Activated CD4-positive, alpha-beta T cell treated with anti-CD3 and anti-CD28 coated beads, Interleukin-2, amount 50 U/mL, for 48 hours (primary cell): ENCODE results near the gene FGF16.
"Not testable (repeated sequence)": the region's sequence is repeated elsewhere in the genome, so short reads cannot be mapped to it uniquely, and the experiment has no call there.

ENCODE experiments used
- DNase-seq, 2 experiments: peaks; one replicate each; pipeline ENCODE4 v3.0.0-alpha.2; 2020

Gene FGF16

GRCh38 chrX:77446908-77447652 is at the start of gene FGF16:
Gene FGF16 (plus strand): TSS chrX:77447389. CDS start chrX:77447675, 286 bp downstream.
- DNase-seq, result peak; percentile 3 to 13

DNA sequence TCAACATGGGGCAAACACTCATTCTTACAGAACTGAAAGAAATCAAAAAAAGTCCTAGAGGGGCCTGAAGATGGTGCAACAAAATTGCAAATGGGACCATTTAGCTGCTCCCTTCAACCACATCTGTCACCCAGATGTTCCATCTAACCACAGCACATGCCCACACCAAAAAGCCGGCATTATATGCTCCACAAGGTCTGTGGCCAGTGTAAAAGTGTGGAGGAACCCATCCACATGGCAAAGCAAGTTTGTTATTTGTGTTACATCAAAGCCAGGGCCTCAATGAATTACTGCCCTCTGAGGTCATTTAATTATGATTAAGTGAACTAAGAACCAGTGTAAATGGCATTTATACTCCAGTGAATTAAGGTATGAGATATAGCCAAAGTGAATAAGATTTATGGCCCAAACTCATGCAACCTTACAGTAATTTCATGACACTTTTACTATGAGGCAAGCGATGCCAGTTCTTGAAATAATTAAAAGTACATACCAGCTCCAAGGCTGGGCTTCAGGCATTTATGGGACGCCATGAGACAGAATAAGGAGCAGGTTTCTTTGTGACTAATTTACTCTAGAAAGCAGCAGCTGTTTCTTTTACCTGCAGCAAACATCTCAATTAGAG is 48.7 kb upstream of the FGF16 start:
- DNase-seq, result no peak

DNA sequence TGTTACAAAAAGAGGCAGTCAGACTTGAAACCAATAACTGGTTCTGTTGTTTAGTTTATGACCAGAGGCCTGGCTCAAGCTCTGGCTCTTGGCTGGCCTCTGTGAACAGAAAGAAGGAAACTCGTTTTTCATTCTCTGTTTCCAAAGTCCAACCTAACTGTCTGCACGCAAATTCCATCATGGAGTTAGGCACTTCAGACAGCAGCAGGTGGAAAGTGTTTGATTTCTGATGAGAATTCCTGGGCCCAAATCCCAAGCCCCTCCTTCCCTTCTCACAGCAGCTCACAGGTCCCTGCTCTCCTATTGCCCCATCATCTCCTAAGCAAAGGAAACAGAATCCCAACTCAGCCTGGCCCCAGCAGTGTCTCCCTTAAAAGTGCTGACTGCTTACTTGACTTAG is 42.8 kb upstream of the FGF16 start:
- DNase-seq, result no peak

GRCh38 chrX:77407821-77408220 is 39.4 kb upstream of the FGF16 start:
- DNase-seq, result not testable (repeated sequence)

GRCh38 chrX:77412631-77413030 is 34.6 kb upstream of the FGF16 start:
- DNase-seq, result no peak

GRCh38 chrX:77415161-77415560 is 32.0 kb upstream of the FGF16 start:
- DNase-seq, result no peak

DNA sequence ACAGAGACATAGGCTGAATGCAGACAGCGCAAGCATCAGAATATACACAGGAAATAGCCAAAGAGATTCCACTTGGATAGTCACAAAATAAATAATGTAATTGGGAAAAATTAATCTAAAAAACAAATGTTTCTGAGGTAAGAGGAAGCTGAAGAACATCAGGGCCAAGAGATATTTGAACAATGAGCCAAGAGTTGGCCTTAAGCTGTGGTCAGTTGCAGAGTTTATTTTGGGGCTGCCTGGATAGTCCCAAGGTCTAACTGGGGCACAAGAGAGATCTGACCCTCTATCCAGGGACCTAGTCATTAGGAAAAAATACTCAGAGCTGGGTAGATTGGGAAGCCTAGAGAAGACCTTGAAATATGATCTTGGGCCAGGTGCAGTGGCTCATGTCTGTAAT is 31.3 kb upstream of the FGF16 start:
- no peak for DNase-seq

DNA sequence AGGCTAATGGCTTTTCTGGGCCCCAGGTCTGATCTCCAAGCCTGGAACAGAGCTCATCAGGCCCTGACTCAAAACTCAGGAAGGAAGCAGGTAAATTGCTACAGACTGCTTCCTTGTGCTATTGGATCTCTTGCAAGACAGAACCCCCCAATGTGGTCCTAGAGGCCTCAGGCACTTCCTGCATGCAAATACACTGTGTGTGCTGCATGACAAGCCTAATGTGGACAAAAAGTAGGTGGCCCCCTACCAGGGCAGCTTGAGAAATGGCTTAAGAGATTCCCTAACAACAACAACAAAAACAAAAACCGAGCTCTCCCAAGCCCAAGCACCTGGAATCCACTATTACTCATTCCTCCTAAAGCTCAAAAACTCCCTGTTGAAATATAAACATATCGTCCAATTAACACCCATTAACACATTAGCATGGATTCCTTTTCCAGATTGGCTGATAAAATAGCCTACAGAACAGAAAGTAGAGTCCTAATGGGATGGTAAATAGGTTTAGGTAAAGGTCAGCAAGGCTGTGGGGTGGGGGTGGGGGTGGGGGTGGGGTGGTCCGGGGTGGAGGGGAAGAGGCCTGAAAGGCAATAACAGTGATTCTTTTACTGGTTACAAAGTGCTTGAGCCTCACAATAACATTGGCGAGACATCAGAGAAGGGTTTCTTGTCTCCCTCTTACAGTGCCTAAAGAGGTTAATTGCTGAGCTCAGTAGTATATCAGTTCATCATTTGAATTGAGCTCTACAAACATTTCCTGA is 24.1 kb upstream of the FGF16 start:
- no peak for DNase-seq

GRCh38 chrX:77426811-77427210 is 20.4 kb upstream of the FGF16 start:
- no peak for DNase-seq

GRCh38 chrX:77427611-77428010 is 19.6 kb upstream of the FGF16 start:
- DNase-seq, result no peak

- no peak for DNase-seq
Observed at GRCh38 chrX:77428551-77428950, 18.6 kb upstream of the FGF16 start.

GRCh38 chrX:77431227-77431626 is 16.0 kb upstream of the FGF16 start:
- DNase-seq, result no peak

GRCh38 chrX:77433001-77433400 is 14.2 kb upstream of the FGF16 start:
- DNase-seq, result no peak

- DNase-seq, result no peak
Observed at GRCh38 chrX:77434962-77435361, 12.2 kb upstream of the FGF16 start.

- no peak for DNase-seq
Observed at GRCh38 chrX:77436271-77436670, 10.9 kb upstream of the FGF16 start.

DNA sequence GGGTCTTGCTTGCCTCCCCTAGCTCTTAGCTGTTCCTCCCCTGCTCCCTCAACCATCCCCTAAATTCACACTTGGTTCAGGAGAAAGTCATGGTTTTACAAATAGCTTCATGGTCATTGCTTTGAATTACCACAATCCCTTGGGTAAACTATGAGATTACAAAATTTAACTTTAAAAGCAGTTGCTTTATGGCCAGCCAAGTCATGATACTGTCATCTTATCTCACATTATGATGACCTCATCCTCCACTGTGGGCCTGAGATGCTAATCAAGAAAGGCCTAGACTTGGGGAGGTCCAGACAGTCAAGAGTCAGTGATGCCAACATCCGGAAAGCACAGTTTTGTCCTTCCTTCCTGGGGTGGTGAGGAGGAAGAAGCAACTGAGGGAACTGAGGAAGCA is 10.5 kb upstream of the FGF16 start:
- no peak for DNase-seq

DNA sequence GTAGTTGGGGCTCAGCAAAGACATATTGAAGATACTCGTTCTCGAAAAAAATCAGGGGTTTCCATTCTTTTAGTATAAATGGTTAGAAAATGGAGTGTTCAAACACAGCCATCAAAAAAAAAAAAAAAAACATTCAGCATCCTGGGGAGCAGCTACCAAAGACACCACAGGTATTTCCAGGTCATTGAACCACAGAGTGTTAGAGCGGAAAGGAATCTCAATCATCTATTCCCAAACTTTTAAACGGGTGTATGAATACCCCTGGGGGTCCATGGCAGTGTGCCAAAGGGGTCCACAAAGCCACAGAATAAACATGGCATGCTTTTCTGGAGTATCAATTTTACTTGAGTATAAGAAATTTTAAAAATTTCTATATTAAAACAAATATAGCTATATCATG is 6.9 kb upstream of the FGF16 start:
- no peak for DNase-seq

- no peak for DNase-seq
Observed at GRCh38 chrX:77441033-77441432, 6.2 kb upstream of the FGF16 start.

DNA sequence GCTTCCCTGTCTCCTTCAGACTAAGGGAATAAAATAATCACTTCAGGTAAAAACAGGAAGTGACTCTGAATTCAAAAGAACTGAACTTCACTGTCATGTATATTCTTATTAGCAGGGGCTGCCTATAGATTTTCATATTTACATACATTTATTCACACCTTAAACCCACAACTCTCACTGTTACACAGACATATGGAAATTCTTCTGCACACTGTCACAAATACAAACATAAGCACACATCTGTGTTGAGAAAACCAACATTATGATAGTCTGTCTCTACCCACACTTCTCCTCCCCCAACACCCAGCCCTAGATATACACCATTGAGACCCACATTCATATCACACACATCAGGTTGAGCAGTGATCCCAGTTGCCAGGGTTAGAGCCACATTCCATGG is 5.7 kb upstream of the FGF16 start:
- DNase-seq, result no peak

DNA sequence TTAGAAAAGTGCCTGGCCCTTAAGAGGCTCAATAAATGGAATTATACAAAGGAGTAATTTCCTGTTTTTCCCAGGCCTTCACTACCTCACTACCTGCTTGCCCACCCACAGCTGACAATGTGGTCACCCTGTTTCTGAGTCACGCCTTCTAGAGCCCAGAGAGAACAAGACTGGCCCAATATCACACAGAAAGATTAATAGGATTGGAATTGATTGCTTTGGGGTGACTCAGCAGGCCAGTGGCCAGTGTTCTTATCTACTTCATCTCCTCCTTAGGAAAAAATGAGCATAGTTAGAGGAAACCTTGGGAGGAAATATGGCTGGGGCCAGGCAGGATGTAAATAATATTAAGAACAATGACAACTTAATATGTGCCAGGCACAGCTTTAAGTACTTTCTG is 4.5 kb upstream of the FGF16 start:
- no peak for DNase-seq

GRCh38 chrX:77444075-77444474 is 3.1 kb upstream of the FGF16 start:
- no peak for DNase-seq

DNA sequence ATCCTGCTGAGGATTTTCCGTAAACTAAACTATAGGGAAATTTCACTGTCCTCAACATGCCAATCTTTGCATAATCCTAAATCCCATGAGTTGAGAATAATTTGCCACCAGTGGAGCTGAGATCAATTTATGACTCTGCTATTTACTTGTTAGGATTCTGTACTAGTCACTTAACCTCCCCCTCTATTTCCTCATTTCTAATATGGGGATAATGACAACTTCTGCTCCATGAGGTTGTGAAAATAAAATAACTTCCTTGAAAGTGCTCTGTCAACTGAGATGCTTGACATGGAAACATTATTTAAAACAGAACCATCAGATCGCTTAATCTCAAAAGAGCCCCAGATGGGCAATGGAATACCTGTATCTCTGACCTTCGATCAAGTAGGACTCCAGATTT is 2.6 kb upstream of the FGF16 start:
- DNase-seq, result no peak

- DNase-seq, result peak; percentile 37 to 38
Observed at GRCh38 chrX:77446029-77446585, 1.1 kb upstream of the FGF16 start.
